HL-60 (cell line): ENCODE results near the gene SH2D3C.

Experiments used
- DNase-seq, 2 experiments: peaks; one replicate each; pipeline ENCODE4 v3.0.0-alpha.2; 2010 to 2020; ENCODE audit warnings: low read depth in 1 of 2, low spot score in 1 of 2
- H3K27ac ChIP-seq: fragments of 250-450 bp; sonication (Bioruptor Pico); replicated peaks from 2 replicates; pipeline ENCODE4 v1.5.1; 2020; ENCODE audit warnings: mild to moderate bottlenecking, moderate library complexity
- H3K27me3 ChIP-seq: fragments of 250-450 bp; sonication (Bioruptor Pico); 2 replicates; pipeline ENCODE4 v1.5.1; 2021; ENCODE audit warnings: mild to moderate bottlenecking, moderate library complexity; ENCODE audit not compliant: insufficient read depth, poor library complexity, severe bottlenecking
- H3K4me3 ChIP-seq: replicated peaks from 2 replicates; pipeline ENCODE4 v1.5.1; 2011; ENCODE audit warnings: mild to moderate bottlenecking, control low read depth, low read length; ENCODE audit not compliant: insufficient read depth
- CTCF ChIP-seq: IDR thresholded peaks from one replicate; pipeline ENCODE4 v1.5.1; 2011; ENCODE audit warnings: low read length, control low read depth, inconsistent platforms; ENCODE audit not compliant: insufficient read depth
- GABPA ChIP-seq: IDR thresholded peaks from 2 replicates; pipeline ENCODE4 v1.6.1; 2012; ENCODE audit warnings: low read depth
- POLR2AphosphoS5 ChIP-seq: IDR thresholded peaks from 2 replicates; pipeline ENCODE4 v1.6.1; 2012; ENCODE audit warnings: low read depth
- SPI1 ChIP-seq: IDR thresholded peaks from 2 replicates; pipeline ENCODE4 v1.6.1; 2012; ENCODE audit warnings: low read depth, mild to moderate bottlenecking, borderline replicate concordance
- TF ChIP-seq, protein P1 (sequence below): IDR thresholded peaks from 2 replicates; pipeline ENCODE4 v1.6.1; 2012; ENCODE audit warnings: low read depth; ENCODE audit not compliant: insufficient replicate concordance

SH2D3C gene

DNA sequence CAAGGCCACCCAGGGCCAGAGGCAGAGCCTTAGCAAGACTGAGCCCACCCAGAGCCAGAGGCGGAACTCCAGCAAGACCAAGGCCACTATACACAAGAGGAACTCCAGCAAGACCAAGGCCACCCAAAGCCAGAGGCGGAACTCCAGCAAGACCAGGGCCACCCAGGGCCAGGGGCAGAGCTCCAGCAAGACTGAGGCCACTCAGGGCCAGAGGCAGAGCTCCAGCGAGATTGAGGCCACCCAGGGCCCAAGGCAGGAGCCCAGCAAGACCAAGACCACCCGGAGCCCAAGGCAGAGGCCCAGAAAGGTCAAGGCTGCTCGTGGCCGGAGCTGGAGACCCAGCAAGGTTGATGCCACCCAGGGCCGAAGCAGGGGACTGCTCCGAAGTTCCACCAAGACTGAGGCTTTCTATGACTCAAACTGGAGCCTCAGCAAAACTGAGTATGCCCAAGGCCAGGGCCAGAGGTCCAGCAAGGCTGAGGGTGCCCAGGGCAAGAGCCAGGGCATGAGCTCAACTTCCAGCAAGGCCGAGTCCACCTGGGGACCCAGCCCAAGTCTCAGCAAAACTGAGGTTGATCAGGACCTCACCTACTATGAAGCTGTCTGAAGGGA lies 47.6 kb downstream of the SH2D3C start:
- no peak overlapping the region for H3K4me3 ChIP-seq
- TF ChIP-seq GABPA = no peak
- no peak for TF ChIP-seq POLR2AphosphoS5
- TF ChIP-seq, protein P1, sequence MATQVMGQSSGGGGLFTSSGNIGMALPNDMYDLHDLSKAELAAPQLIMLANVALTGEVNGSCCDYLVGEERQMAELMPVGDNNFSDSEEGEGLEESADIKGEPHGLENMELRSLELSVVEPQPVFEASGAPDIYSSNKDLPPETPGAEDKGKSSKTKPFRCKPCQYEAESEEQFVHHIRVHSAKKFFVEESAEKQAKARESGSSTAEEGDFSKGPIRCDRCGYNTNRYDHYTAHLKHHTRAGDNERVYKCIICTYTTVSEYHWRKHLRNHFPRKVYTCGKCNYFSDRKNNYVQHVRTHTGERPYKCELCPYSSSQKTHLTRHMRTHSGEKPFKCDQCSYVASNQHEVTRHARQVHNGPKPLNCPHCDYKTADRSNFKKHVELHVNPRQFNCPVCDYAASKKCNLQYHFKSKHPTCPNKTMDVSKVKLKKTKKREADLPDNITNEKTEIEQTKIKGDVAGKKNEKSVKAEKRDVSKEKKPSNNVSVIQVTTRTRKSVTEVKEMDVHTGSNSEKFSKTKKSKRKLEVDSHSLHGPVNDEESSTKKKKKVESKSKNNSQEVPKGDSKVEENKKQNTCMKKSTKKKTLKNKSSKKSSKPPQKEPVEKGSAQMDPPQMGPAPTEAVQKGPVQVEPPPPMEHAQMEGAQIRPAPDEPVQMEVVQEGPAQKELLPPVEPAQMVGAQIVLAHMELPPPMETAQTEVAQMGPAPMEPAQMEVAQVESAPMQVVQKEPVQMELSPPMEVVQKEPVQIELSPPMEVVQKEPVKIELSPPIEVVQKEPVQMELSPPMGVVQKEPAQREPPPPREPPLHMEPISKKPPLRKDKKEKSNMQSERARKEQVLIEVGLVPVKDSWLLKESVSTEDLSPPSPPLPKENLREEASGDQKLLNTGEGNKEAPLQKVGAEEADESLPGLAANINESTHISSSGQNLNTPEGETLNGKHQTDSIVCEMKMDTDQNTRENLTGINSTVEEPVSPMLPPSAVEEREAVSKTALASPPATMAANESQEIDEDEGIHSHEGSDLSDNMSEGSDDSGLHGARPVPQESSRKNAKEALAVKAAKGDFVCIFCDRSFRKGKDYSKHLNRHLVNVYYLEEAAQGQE = no peak
- TF ChIP-seq SPI1 = no peak
- no peak for TF ChIP-seq CTCF
- no peak for DNase-seq
- H3K27ac ChIP-seq = no peak overlapping the region
- H3K27me3 ChIP-seq = no peaks in the 10 kb centered on the region

DNA sequence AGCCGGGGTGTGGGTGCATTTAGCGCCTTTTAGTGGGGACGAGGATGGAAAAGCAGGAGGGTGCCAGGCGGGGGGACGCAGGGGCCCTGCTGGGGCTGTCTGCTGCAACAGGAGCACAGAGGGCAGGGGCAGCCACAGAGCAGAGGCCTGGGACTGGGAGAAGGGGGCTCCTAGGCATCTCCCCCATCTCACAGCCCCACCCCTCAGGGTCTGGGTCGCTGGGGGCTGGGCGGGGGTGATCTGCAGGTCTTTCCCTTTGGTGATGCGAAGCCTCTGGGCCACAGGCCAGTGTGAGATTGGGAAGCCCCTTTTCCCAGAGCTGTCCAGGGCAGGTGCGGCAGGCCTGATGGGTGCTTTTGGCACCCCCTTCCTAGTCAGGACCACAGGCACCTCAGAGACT lies 48.2 kb downstream of the SH2D3C start:
- no peak for TF ChIP-seq SPI1
- no peak for TF ChIP-seq GABPA
- no peak for TF ChIP-seq POLR2AphosphoS5
- no peak for TF ChIP-seq CTCF
- TF ChIP-seq, protein P1 = no peak
- H3K27ac ChIP-seq = no peak overlapping the region
- H3K27me3 ChIP-seq = no peaks in the 10 kb centered on the region
- no peak overlapping the region for H3K4me3 ChIP-seq
- DNase-seq = no peak

- H3K27me3 ChIP-seq = no peaks in the 10 kb centered on the region
- no peak overlapping the region for H3K27ac ChIP-seq
- H3K4me3 ChIP-seq = no peak overlapping the region
- no peak for DNase-seq
- TF ChIP-seq CTCF (no peak), GABPA (no peak), POLR2AphosphoS5 (no peak), SPI1 (no peak)
- TF ChIP-seq, protein P1 = no peak
Measured at GRCh38 chr9:127729522-127730256, 48.8 kb downstream of the SH2D3C start.
